Measurements from ENCODE around the gene NME7.
"Not testable (repeated sequence)": the region's sequence is repeated elsewhere in the genome, so short reads cannot be mapped to it uniquely, and the experiment has no call there.

NME7 gene

GRCh38 chr1:169367686-169368405 lies at the start of gene NME7, which contains the start of gene BLZF1:
TSS of gene NME7 (minus strand) at chr1:169367797. CDS start at chr1:169367710, 87 bp downstream.
TSS of gene BLZF1 (plus strand) at chr1:169368195. CDS start at chr1:169369523, 1,328 bp downstream.
- H3K4me1 ChIP-seq, result no peaks in the 10 kb centered on the region
- DNase-seq (ENCODE audit: low spot score in 2 of 2), result peak; percentile 94 to 98
- in situ Hi-C loops (cut with MboI; ENCODE audit: low sequenced_read_pairs), result loop anchor here (25.0 kb wide), 1 partner anchor 256 kb away; the partner anchor contains the start of gene ATP1B1

GRCh38 chr1:169414952-169415351 lies 47.4 kb upstream of the NME7 start:
- no peaks in the 10 kb centered on the region for H3K27me3 ChIP-seq (ENCODE audit: low read depth)
- H3K36me3 ChIP-seq (replicated peaks), result no peaks in the 10 kb centered on the region
- H3K9me3 ChIP-seq, result no peaks in the 10 kb centered on the region
- DNase-seq (ENCODE audit: low spot score in 2 of 2), result no peak
- in situ Hi-C loops (cut with MboI; ENCODE audit: low sequenced_read_pairs), result no loop called here
- H3K4me1 ChIP-seq, result no peaks in the 10 kb centered on the region
- H3K4me3 ChIP-seq, result no peak overlapping the region

More at GRCh38 chr1:169367686-169368405, at the start of gene NME7, which contains the start of gene BLZF1:
- no peaks in the 10 kb centered on the region for H3K9me3 ChIP-seq
- peaks cover 10% of the 10 kb centered on the region; the same call in 1 of the 2 replicates for H3K36me3 ChIP-seq (replicated peaks)
- H3K4me3 ChIP-seq, result peak within 1 kb of the TSS; percentile 78
- no peaks in the 10 kb centered on the region for H3K27me3 ChIP-seq (ENCODE audit: low read depth)

GRCh38 chr1:169408340-169408739 lies 40.7 kb upstream of the NME7 start:
- H3K4me1 ChIP-seq; H3K36me3 ChIP-seq (replicated peaks); H3K4me3 ChIP-seq; H3K27me3 ChIP-seq (ENCODE audit: low read depth); in situ Hi-C loops (cut with MboI; ENCODE audit: low sequenced_read_pairs); H3K9me3 ChIP-seq; DNase-seq (ENCODE audit: low spot score in 2 of 2): not testable (repeated sequence)

GRCh38 chr1:169402578-169402977 lies 35.0 kb upstream of the NME7 start:
- H3K27me3 ChIP-seq (ENCODE audit: low read depth); H3K4me1 ChIP-seq; H3K4me3 ChIP-seq; in situ Hi-C loops (cut with MboI; ENCODE audit: low sequenced_read_pairs); DNase-seq (ENCODE audit: low spot score in 2 of 2); H3K36me3 ChIP-seq (replicated peaks); H3K9me3 ChIP-seq: not testable (repeated sequence)

GRCh38 chr1:169395955-169396354 lies 28.4 kb upstream of the NME7 start:
- in situ Hi-C loops (cut with MboI; ENCODE audit: low sequenced_read_pairs), result no loop called here
- H3K4me3 ChIP-seq, result no peak overlapping the region
- H3K36me3 ChIP-seq (replicated peaks), result no peaks in the 10 kb centered on the region; the same call in 1 of the 2 replicates
- H3K27me3 ChIP-seq (ENCODE audit: low read depth), result no peaks in the 10 kb centered on the region
- H3K4me1 ChIP-seq, result no peaks in the 10 kb centered on the region; the same call in none of the 2 replicates
- no peak for DNase-seq (ENCODE audit: low spot score in 2 of 2)
- no peaks in the 10 kb centered on the region for H3K9me3 ChIP-seq

GRCh38 chr1:169392406-169392805 lies 24.8 kb upstream of the NME7 start:
- peaks cover 15% of the 10 kb centered on the region for H3K36me3 ChIP-seq (replicated peaks)
- no peaks in the 10 kb centered on the region; the same call in none of the 2 replicates for H3K4me1 ChIP-seq
- in situ Hi-C loops (cut with MboI; ENCODE audit: low sequenced_read_pairs), result no loop called here
- no peaks in the 10 kb centered on the region for H3K27me3 ChIP-seq (ENCODE audit: low read depth)
- H3K9me3 ChIP-seq, result no peaks in the 10 kb centered on the region
- H3K4me3 ChIP-seq, result no peak overlapping the region
- DNase-seq (ENCODE audit: low spot score in 2 of 2), result no peak

- DNase-seq (ENCODE audit: low spot score in 2 of 2), result no peak
- in situ Hi-C loops (cut with MboI; ENCODE audit: low sequenced_read_pairs), result no loop called here
- peaks cover 17% of the 10 kb centered on the region for H3K36me3 ChIP-seq (replicated peaks)
Measured at GRCh38 chr1:169390303-169390702, 22.7 kb upstream of the NME7 start.

GRCh38 chr1:169387399-169387798 lies 19.8 kb upstream of the NME7 start:
- Histone ChIP-seq H3K27me3 (ENCODE audit: low read depth) (no peaks in the 10 kb centered on the region), H3K4me3 (no peak overlapping the region), H3K9me3 (no peaks in the 10 kb centered on the region), H3K4me1 (peaks cover 3% of the 10 kb centered on the region), H3K36me3 (replicated peaks) (peaks cover 24% of the 10 kb centered on the region)
- in situ Hi-C loops (cut with MboI; ENCODE audit: low sequenced_read_pairs), result no loop called here
- peak; percentile 14 to 20 for DNase-seq (ENCODE audit: low spot score in 2 of 2)

More at GRCh38 chr1:169390303-169390702, 22.7 kb upstream of the NME7 start:
- Histone ChIP-seq H3K27me3 (ENCODE audit: low read depth) (no peaks in the 10 kb centered on the region), H3K4me1 (peaks cover 3% of the 10 kb centered on the region), H3K9me3 (no peaks in the 10 kb centered on the region), H3K4me3 (no peak overlapping the region)

- peaks cover 29% of the 10 kb centered on the region for H3K36me3 ChIP-seq (replicated peaks)
- no peaks in the 10 kb centered on the region for H3K27me3 ChIP-seq (ENCODE audit: low read depth)
- DNase-seq (ENCODE audit: low spot score in 2 of 2), result no peak
- in situ Hi-C loops (cut with MboI; ENCODE audit: low sequenced_read_pairs), result no loop called here
- H3K9me3 ChIP-seq, result no peaks in the 10 kb centered on the region
- H3K4me3 ChIP-seq, result no peak overlapping the region
- H3K4me1 ChIP-seq, result peaks cover 3% of the 10 kb centered on the region
Measured at GRCh38 chr1:169383449-169383848, 15.9 kb upstream of the NME7 start.

GRCh38 chr1:169381162-169381561 lies 13.6 kb upstream of the NME7 start:
- H3K4me3 ChIP-seq, result no peak overlapping the region
- peaks cover 26% of the 10 kb centered on the region for H3K36me3 ChIP-seq (replicated peaks)
- no peak for DNase-seq (ENCODE audit: low spot score in 2 of 2)
- in situ Hi-C loops (cut with MboI; ENCODE audit: low sequenced_read_pairs), result no loop called here
- no peaks in the 10 kb centered on the region for H3K9me3 ChIP-seq
- no peaks in the 10 kb centered on the region for H3K27me3 ChIP-seq (ENCODE audit: low read depth)
- H3K4me1 ChIP-seq, result no peaks in the 10 kb centered on the region

- no peaks in the 10 kb centered on the region for H3K27me3 ChIP-seq (ENCODE audit: low read depth)
- no peak for DNase-seq (ENCODE audit: low spot score in 2 of 2)
- peaks cover 10% of the 10 kb centered on the region for H3K36me3 ChIP-seq (replicated peaks)
- in situ Hi-C loops (cut with MboI; ENCODE audit: low sequenced_read_pairs), result loop anchor here (25.0 kb wide), 1 partner anchor 259 kb away; the partner anchor contains the start of gene ATP1B1
- H3K4me1 ChIP-seq, result no peaks in the 10 kb centered on the region
- H3K9me3 ChIP-seq, result no peaks in the 10 kb centered on the region
- no peak overlapping the region for H3K4me3 ChIP-seq
Measured at GRCh38 chr1:169371404-169371803, 3.8 kb upstream of the NME7 start.

- H3K4me1 ChIP-seq, result no peaks in the 10 kb centered on the region
- in situ Hi-C loops (cut with MboI; ENCODE audit: low sequenced_read_pairs), result loop anchor here (25.0 kb wide), 1 partner anchor 256 kb away; the partner anchor contains the start of gene ATP1B1
- H3K27me3 ChIP-seq (ENCODE audit: low read depth), result no peaks in the 10 kb centered on the region
- H3K36me3 ChIP-seq (replicated peaks), result peaks cover 10% of the 10 kb centered on the region
- peak in 1 of 2 experiments; percentile 12 for DNase-seq (ENCODE audit: low spot score in 2 of 2)
- peak overlapping the region; percentile 78 for H3K4me3 ChIP-seq
- no peaks in the 10 kb centered on the region for H3K9me3 ChIP-seq
Measured at GRCh38 chr1:169368406-169368769, 791 bp upstream of the NME7 start.

- peaks cover 10% of the 10 kb centered on the region; the same call in 1 of the 2 replicates for H3K36me3 ChIP-seq (replicated peaks)
- no peaks in the 10 kb centered on the region for H3K4me1 ChIP-seq
- peak overlapping the region; percentile 78 for H3K4me3 ChIP-seq
- no peaks in the 10 kb centered on the region for H3K27me3 ChIP-seq (ENCODE audit: low read depth)
- H3K9me3 ChIP-seq, result no peaks in the 10 kb centered on the region
- DNase-seq (ENCODE audit: low spot score in 2 of 2), result peak in 1 of 2 experiments; percentile 10
- in situ Hi-C loops (cut with MboI; ENCODE audit: low sequenced_read_pairs), result loop anchor here (25.0 kb wide), 1 partner anchor 255 kb away; the partner anchor contains the start of gene ATP1B1
Measured at GRCh38 chr1:169367096-169367685, 406 bp downstream of the NME7 start.

GRCh38 chr1:169364948-169365347 lies 2.6 kb downstream of the NME7 start:
- H3K9me3 ChIP-seq, result no peaks in the 10 kb centered on the region
- H3K36me3 ChIP-seq (replicated peaks), result 0 out of 2 replicates have a peak, but pooled peaks cover under 1% of the 10 kb centered on the region
- no peaks in the 10 kb centered on the region for H3K4me1 ChIP-seq
- in situ Hi-C loops (cut with MboI; ENCODE audit: low sequenced_read_pairs), result loop anchor here (25.0 kb wide), 1 partner anchor 253 kb away; the partner anchor contains the start of gene ATP1B1
- no peaks in the 10 kb centered on the region for H3K27me3 ChIP-seq (ENCODE audit: low read depth)
- no peak for DNase-seq (ENCODE audit: low spot score in 2 of 2)
- no peak overlapping the region for H3K4me3 ChIP-seq
